Hepatic stellate cell (primary cell): ENCODE results near the gene DNAH7.
"Not testable (repeated sequence)": the region's sequence is repeated elsewhere in the genome, so short reads cannot be mapped to it uniquely, and the experiment has no call there.

ENCODE experiments used
- DNase-seq: peaks from one replicate; pipeline ENCODE4 v3.0.0; 2011; ENCODE audit warnings: low spot score

The DNAH7 gene

DNA sequence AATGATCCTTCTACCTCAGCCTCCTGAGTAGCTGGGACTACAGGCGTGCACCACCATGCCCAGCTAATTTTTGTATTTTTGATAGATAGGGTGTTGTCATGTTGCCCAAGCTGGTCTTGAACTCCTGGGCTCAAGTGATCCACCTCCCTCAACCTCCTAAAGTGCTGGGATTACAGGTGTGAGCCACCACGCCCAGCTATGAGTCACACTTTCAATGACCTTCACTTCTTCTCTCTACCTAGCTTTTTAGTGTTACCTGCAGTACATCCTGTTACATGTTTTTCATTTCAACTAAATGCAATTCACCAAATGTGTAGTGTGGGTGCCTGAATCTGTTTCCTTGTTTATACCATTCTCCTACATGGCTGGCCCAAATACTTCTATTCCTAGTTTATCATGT lies 347.6 kb downstream of the DNAH7 start:
- no peak for DNase-seq

GRCh38 chr2:195716466-195716865 lies 352.2 kb downstream of the DNAH7 start:
- DNase-seq, result no peak

DNA sequence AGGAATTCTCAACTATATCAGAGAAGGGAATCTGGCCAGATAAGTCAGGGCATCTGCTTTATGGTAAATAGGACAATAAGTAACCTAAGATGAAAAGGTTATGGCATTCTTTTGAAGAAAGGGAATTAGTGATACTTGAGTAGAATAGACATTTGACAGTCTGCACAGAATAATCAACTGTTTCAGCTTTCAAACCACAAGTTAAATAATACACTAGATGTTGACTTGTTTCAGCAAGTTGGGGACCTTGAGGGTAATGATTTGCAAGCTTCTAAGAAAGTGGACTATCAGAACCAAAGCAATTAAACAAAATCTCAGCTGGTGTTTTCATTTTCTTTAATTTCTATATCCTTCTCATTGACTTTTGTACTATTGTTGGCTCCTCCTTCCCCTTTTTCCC lies 357.2 kb downstream of the DNAH7 start:
- DNase-seq, result no peak

GRCh38 chr2:195709901-195710806 lies 358.5 kb downstream of the DNAH7 start:
- DNase-seq, result peak; percentile 38

DNA sequence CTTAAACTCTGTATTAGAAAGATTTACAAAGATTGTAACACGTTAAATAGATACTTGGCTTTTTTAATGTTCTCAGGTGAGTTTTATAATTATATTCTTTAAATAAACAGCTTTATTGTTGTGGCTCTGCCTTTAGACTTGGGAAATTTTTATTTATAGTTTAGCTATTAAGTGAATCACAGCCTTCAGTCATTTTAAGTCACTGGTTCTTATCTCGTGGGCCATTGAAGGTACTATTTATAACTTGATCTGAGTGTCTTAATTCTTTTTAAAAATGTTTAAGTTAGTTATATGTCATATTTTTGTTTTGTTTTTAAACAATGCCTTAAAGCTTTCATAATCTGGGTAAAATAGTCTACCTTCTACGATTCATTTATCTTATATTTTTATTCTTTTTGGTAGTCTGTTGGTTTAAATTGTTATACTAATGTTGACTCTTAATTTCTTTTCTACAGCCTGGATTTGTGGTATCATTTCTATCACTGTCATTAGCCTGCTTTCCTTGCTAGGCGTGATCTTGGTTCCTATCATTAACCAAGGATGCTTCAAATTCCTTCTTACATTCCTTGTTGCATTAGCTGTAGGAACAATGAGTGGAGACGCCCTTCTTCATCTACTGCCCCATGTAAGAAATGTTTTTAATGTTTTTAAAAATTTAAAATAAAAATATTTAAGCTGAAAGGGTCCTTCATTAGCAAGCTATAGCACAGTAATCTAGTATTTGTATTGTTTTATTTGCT lies 362.3 kb downstream of the DNAH7 start:
- DNase-seq, result peak; percentile 4

- DNase-seq, result no peak
These were observed 368.2 kb downstream of the DNAH7 start for GRCh38 chr2:195700480-195700879.

GRCh38 chr2:195697681-195698220 lies 370.9 kb downstream of the DNAH7 start:
- DNase-seq, result no peak

GRCh38 chr2:195696012-195696411 lies 372.6 kb downstream of the DNAH7 start:
- DNase-seq, result no peak

DNA sequence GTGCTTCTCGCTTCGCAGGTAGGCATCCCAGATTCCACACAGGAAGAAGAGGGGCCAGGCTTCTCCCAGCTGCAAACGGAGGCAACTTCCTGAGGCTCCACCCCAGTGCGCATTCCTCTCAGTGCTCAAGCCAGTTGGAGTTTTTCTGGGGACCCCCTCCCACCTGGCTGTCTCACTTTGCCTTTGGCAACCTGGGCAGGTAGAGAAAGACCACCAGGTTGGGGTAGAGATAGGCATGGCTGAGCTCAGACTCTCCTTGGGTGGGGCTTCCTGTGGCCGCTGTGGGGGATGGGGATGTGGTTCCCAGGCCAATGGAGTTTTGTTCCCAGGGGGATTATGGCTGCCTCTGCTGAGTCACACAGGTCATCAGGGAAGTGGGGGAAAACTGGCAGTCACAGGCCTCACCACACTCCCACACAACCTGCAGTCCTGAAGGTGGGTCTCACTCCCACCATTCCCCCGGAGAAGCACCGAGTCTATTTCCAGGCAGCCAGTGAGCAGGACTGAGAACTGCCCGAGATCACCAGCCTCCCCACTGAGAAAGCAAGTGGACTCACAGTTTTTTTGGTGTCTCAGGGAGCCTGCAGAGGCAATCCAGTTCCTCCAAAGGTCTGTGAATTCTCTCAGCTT lies 373.5 kb downstream of the DNAH7 start:
- no peak for DNase-seq

DNA sequence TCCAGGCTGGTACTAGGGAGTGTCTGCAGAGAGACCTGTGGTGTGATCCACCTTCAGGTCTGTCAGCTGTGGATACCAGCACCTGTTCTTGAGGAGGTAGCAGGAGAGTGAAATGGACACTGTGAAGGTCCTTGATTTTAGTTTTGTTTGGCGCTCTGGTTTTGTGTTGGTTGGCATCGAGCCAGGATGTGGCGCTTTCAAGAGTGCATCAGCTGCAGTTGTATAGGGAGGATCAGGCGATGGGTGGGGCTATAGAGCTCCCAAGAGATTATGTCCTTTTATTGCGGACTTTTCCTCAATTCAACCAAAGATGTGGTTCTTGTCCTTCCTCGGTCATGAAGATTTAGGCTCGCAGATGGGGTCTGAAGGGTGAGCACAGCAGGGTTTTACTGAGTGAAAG lies 374.1 kb downstream of the DNAH7 start:
- DNase-seq, result no peak

DNA sequence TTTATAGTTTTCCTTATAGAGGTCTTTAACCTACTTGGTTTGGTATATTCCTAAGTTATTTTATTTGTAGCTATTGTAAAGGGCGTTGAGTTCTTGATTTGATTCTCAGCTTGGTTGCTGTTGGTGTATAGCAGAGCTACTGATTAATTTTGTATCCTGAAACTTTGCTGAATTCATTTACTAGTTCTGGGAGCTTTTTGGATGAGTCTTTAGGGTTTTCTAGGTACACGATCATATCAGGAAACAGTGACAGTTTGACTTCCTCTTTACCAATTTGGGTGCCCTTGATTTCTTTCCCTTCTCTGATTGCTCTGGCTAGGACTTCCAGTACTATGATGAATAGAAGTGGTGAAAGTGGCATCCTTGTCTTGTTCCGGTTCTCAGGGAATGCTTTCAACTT lies 376.1 kb downstream of the DNAH7 start:
- DNase-seq, result not testable (repeated sequence)
